GM19438 (cell line): ENCODE measurements around the gene CDCP2.

Source experiments
- ATAC-seq: cut with Tn5 transposase; IDR thresholded peaks from one replicate; pipeline ENCODE4 v1.9.1; 2021; ENCODE audit warnings: low read depth; ENCODE audit not compliant: unreplicated experiment

The CDCP2 gene

DNA sequence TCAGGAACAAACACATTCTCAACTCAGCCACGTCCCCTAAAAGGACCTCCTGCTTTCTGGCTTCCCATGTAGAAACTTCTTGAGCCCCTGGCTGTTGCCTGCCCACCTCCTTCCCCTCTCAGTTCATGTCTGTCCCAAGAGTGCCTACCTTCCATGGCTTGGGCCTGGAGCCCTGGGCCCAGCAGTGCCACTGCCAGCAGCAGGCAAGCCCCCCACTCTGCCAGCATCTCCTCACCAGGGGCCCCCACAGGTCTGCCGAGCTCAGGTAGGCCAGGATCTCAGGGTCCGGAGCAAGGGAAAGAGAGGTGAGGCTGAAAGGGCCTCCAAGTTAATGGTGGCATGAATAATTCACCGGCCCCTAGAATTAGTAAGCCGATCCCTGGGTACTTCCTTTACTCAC, at the start of gene CDCP2:
Gene CDCP2 (minus strand): TSS at position 305 of the 400 bp plus-strand sequence. CDS start 78 bp downstream, at position 227.
- ATAC-seq = no peak

DNA sequence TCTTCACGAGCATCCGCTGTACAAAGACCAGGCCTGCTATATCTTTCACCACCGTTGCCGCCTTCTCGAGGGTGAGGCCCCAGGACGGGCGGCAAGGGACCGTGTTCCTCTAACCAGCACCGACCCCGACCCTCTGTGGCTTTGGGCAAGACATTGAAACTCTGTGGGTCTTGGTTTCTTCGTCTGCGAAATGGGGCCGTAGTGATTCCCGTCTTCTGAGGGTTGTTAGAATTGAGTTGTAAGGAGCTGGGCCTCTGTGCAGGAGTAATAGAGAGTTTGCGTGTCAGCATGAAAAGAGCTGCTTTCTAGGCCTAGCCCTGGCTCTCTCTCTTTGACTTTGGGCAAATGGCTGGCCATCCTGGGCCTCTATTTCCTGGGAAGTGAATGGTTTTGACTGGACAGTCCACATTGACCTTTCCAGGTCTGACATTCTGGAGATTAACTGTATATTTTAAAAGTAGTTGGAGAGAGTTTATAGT, 47.8 kb upstream of the CDCP2 start:
- ATAC-seq = peak; percentile 4

DNA sequence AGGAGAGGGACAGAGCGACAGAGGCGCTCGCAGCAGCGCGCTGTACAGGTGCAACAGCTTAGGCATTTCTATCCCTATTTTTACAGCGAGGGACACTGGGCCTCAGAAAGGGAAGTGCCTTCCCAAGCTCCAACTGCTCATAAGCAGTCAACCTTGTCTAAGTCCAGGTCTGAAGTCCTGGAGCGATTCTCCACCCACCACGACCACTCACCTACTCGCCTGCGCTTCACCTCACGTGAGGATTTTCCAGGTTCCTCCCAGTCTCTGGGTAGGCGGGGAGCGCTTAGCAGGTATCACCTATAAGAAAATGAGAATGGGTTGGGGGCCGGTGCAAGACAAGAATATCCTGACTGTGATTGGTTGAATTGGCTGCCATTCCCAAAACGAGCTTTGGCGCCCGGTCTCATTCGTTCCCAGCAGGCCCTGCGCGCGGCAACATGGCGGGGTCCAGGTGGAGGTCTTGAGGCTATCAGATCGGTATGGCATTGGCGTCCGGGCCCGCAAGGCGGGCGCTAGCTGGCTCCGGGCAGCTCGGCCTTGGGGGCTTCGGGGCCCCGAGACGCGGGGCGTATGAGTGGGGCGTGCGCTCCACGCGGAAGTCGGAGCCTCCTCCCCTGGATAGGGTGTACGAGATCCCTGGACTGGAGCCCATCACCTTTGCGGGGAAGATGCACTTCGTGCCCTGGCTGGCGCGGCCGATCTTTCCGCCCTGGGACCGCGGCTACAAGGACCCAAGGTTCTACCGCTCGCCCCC, 47.1 kb upstream of the CDCP2 start, which contains the start of the genes CYB5RL and MRPL37:
Gene CYB5RL (minus strand): TSS at position 266 of the 754 bp plus-strand sequence. CDS start 4,414 bp downstream, outside the sequence.
Gene MRPL37 (plus strand): TSS at position 403 of the 754 bp plus-strand sequence. CDS start 77 bp downstream, at position 480.
- peak; percentile 99 for ATAC-seq

DNA sequence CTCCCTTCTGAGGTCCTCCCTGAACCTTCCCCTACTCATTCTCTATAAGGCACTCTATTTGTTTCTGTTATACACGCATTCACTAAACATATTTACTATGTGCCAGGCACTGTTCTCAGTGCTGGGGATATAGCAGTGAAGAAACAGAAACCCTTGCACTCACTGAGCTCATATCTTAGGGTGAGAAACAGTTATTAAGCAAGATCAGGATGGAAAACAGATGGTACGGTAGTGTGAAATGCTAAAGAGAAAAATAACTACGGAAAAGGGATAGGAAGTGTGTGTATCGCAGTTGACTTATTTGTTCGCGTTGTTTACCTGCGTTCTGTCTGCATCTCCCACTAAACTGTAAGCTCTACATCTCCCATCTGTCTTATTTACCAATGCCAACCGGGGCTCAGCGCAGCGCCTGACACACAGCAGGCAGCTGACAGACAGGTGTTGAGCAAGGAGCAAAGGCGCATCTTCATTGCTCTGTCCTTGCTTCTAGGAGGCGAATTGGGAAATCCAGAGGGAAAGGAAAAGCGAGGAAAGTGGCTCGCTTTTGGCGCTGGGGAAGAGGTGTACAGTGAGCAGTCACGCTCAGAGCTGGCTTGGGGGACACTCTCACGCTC, 46.5 kb upstream of the CDCP2 start:
- no peak for ATAC-seq

DNA sequence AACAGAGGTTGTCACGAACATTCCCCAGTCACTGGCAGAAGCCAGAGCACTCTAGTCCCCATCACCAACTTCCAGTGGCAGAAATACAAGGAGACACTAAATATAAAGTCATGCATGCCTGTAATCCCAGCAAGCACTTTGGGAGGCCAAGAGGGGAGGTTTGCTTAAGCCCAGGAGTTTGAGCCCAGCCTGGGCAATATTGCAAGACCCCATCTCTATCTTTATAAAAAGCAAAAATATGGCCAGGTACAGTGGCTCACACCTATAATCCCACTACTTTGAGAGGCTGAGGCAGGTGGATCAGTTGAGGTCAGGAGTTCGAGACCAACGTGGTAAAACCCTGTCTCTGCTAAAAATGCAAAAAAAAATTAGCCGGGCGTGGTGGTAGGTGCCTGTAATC, 40.7 kb upstream of the CDCP2 start:
- ATAC-seq = no peak

DNA sequence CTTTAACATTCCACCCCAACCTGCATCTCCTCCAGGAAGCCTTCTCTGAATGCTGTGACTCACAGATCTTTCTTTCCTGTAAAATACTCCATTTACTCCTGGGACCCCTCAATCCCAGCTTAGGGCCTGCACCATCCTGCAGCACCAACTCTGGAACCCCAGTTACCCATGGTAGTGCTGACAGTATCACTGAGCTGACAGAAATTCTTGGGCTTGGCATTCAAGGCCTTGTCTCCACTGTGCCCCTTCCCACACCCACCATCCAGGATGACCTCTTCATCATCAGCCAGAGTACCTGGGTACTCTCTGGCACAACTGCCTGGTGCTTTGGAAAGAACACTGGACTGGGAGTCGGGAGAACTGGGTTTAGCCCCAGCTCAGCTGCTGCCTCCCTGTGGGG, 38.7 kb upstream of the CDCP2 start:
- no peak for ATAC-seq

DNA sequence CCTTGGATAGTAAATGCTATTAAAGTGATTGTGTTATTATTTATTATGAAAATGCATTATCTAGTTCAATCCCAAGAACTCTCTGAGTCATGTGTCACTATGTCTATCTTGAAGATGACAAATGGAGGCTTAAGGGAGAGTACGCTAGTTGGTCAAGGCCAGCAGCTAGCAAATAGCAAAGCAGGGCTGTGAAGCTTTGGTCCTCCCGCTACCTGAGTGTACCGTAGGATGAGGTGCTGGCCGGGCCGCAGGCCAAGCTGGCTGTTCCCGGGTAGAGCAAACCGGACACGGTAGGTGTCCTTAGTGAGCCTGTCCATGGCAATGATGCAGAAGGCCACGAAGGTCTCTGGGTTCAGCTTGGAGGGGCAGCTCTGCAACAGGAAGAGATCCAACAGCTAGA, 37.7 kb upstream of the CDCP2 start:
- ATAC-seq = no peak

DNA sequence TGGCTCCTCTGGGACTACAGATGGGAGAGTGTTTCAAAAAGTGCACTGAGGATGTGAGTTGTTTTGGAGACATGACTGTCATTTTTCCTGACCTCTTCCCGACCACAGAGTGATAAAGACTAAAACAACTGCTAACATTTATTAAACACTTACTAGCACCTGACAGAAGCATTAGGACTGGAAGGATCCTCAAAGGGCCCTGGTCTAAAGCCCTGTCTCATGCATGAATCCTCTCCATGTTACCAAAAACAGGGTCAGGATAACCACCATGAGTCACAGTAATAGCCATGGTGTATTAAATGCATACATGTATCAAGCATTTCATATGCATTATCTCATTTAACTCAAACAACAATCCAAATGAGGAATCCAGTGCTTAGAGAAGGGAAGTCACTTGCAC, 35.5 kb upstream of the CDCP2 start:
- no peak for ATAC-seq

DNA sequence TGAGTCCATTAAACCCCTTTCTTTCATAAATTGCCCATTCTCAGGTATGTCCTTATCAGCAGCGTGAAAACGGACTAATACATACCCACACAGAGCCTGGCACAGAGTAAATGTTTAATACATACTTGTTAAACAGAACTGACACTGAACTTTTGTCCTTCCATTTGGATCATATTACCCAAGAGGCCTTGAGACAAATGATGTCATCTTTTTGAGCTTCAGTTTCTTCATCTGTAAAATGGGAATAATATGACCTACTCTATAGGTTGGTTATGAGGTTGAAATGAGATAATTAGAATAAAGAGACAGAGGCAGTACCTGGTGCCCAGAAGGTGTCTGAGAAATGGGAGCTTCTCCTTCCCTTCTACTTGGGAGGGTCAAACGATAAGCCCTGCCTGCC, 33.3 kb upstream of the CDCP2 start:
- ATAC-seq = no peak

DNA sequence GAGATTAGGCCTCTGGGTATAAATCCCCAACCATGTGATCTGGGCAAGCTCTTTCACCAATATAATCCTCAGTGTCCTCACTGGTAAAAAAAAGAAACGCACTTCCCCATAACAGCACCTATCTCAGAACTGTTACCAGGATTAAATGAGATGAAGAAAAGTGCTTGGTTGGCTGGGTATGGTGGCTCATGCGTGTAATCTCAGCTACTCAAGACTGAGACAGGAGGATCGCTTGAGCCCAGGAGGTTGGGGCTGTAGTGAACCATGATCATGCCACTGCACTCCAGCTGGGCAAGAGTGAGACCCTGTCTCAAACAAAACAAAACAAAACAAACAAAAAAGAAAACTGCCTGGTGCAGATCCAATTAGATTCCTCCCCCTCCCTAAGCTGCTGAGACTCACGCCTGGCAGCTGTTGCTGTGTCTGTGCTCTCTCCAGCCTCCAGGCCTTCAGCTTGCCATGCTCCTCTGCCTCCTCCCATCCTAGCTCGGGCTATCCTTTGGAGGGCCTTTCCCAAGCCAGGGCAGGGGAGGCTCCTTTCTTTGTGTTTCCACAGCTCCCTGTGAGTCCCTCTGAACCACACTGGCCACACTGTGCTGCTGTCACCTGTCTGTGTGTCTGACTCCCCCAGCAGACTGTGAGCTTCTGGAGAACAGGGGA, 28.0 kb upstream of the CDCP2 start:
- ATAC-seq = no peak

DNA sequence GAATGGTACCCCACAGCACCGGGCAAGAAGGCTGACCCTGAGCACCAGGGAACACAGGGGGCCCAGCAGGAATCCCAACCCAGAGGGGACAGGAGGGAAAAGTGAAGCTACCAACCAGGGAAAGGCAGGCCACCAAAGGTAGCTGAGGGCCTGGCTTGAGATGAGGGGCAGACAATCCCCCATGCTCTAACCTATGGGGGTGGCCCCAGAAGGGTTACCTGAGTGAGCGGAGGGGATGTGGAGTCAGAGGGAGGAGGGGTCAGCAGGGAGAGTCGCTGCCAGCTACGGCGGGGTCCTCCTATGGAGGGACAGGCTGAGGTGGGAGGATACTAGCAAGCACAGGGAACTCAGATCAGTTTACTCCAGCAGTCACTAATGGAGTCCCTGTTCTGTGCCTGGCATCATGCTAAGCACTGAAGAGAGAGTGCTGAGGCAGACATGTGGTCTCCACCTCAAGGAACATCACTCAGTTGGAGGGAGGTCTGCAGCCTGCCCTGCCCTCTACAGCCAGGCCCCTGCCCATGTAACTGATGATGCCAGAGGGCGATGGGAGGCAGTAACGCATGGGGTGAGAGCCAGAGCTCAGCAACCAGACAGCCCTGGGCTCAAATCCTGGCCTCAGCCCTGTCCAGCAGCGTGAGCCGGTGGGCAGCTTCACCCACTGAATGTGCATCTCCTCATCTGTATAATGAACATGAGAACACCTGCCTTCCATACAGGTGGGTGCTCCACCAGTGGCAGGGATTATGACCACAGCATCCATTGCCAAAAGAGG, 25.7 kb upstream of the CDCP2 start:
- no peak for ATAC-seq

DNA sequence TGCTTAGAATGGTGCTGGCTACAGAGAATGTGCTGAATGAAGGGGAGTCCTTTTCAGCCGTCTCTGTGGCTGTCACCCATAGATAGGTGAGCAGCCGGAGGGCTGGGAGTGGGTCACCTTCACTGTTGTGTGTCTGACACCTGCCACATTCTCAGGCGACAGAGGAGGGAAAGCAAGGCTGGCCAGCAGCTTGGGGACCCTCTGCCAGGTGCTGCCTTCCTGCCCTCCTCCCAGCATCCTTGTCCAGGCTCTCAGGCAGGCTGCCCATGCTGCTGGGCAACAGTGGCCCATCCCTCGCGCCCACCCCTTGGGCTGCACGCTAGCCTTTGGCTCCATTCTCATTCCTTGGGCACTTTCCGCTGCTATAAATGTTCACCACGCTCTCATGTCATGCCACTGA, 24.9 kb upstream of the CDCP2 start:
- ATAC-seq = no peak

DNA sequence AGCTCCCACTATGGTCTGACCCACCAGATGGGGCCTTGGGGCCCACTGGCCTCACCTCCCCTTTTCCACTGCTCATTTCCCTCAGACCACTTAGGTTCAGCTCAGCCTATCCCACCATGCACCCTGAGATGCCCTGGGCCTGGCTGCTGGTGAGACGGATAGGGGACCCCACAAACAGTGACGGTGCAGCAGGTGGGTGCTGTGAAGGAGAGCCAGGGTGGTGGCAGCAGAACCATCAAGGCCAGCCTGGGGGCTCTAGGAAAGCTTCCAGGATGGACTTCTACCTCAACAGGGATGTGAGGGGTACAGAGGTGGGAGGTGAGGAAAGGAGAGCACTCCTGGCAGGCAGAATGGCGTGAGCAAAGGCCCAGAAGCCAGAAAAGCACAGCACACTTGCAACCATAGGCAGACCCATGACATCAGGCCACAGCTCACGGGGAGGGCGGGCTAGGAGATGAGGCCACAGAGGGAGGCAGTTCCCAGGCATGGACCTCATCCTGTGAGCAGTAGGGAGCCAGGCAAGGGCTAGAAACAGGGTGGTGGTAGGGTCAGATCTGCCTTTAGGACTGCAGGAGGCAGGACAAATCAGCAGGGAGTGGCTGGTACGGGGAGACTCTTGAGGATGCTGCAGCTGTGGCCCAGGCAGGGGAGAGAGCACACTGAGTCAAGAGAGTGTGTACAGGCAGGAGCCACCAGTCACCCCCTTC, 24.0 kb upstream of the CDCP2 start:
- ATAC-seq = no peak

DNA sequence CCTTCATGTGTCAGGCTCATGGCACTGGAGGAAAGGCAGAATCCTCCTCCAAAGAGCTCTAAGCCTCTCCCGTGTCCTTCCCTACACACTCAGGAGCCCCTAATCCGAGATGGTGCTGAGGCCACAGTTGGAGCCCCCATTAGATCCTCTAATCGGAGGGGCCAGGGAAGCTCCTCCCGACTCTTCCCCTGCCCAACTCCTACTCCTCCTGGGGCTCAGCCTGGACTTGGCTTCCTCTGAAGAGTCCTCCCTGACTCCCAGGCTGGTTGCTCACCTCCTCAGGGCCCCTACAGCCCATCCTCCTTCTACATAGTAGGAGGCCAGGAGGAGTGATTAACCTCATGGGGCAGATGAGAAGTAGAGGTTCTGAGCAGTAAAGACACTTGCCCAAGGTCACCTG, 21.3 kb upstream of the CDCP2 start:
- no peak for ATAC-seq

DNA sequence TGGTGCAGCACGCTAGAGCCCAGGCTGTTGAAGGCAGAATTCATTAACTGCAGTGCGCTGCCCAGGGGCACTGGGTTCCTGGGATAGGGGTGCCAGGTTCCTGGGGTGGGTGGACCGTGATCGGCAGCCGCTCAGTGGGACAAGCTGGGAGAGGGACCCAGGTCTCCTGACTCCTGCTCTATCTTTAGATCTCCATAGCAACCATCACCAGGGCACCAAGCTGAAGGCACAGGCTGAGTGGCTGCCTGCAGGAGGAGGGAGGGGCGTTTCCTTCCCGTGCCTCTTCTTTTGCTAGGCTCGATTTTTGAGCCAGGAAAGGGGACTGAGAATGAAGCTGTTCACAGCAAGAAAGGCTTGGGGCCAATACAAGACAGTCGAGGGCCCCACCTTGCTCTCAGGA, 20.9 kb upstream of the CDCP2 start:
- ATAC-seq = no peak

DNA sequence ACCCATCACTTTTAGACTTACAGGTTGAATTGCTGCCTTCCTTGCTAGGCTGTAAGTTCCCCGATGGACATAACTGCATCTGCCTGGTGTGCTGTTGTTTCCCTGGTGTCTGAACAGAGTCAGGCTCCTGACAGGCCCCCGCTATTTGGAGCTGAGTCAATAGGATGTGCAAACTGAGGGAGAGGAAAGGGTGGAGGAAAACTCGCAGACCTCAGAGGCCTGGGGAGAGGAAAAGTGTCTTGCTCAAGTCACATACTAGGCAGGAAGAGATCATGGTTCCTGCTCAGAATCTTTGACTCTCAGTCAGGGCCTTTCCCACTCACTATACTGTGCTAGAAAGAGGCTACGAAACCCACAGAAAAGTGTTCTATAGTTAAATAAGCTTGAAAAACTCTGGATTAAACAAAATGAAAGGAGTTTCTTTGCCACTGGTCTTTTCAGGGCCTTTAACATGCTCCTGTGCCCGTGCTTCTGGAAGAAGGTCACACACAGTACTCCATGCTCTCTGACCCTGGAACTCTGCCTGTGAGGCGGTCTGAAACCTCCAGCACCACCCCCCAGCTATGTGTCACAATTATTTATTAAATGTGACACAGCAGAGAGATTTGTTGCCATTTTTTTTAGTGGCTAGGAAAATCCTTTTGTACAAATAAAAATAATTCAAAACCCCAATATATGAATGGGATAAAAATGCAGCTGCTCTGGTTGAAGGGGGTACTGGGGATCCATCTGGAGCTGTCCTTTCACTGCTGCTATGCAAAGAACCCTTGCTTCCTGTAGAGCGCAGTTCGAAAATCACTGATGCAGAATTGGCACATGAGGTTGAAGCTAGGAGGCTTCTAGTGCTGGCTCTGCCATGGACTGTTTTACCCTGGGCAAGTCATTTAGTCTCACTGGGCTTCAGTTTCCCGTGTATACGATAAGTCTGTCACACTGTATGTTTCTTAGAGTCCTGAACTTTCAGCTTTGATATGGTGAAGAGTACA, 20.1 kb upstream of the CDCP2 start:
- no peak for ATAC-seq

DNA sequence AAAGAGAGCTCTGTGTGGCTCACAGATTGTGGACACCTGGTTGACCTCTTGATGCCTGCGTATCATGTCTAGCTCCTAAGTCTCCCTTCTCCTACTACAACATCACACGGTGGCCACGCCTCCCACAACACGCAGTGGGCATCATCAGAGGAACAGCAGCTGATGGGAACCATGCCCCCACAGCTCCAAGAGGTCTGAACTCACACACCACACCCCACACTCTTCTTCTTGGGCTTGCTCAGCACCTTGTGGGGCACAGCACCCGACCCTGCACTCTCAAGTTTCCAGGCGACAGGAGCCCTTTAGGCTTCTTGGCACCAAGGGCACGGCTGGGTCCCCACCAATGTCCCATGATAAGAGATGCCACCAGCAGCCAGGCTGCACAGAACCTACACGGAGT, 18.8 kb upstream of the CDCP2 start:
- no peak for ATAC-seq

DNA sequence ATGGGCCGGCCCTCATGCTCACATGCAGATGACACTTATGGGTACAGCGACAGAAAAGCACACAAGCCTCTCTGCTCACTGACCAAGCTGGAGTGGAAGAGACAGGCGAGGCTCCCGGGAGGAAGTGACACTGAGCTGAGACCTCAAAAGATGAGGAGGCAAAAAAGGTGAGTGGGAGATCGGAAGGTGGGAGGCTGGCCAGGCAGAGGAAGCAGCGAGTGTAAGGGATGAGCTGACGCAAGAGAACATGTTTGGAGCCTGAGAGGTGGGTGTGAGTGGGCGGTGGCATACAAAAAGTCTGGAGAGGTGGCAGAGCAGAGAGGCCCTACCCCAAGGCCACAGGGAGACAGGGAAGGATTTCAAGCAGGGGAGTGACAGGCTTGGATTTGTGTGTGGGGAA, 18.2 kb upstream of the CDCP2 start:
- ATAC-seq = no peak

DNA sequence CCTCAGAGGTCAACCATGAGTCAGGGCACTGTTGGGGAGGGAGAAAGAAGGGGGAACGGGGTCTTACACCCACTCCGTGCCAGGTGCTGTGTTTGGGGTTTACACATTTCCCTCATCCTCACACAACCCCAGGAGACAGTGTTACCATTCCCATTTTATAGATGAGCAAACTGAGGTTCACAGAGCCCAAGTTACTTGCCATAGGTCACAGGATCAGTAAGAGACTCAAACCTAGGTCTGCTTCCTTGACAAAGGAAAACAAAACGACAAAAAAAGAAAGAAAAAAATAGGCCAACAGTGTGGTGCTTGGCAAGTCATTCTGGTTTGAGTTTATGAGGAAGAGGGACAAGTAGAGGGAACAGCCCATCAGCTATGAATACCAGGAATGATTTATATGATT, 16.3 kb upstream of the CDCP2 start:
- no peak for ATAC-seq
